ENCODE measurements around the gene BRD8.

DNA sequence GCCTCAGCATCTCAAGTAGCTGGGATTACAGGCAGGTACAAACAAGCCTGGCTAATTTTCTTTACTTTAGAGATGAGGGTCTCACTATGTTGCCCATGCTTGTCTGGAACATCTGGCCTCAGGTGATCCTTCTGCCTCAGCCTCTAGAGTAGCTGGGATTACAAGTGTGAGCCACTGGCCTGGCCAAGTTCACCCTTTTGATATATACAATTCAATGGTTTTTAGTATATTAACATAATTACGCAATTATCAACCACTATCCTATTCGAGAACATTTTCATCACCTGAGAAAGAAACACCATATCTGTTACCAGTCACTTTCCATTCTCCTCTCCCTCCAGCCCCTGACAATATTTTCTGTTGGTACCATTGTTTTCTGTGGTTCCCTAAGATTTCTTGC lies 38.4 kb upstream of the BRD8 start:
- TF ChIP-seq, protein P1, sequence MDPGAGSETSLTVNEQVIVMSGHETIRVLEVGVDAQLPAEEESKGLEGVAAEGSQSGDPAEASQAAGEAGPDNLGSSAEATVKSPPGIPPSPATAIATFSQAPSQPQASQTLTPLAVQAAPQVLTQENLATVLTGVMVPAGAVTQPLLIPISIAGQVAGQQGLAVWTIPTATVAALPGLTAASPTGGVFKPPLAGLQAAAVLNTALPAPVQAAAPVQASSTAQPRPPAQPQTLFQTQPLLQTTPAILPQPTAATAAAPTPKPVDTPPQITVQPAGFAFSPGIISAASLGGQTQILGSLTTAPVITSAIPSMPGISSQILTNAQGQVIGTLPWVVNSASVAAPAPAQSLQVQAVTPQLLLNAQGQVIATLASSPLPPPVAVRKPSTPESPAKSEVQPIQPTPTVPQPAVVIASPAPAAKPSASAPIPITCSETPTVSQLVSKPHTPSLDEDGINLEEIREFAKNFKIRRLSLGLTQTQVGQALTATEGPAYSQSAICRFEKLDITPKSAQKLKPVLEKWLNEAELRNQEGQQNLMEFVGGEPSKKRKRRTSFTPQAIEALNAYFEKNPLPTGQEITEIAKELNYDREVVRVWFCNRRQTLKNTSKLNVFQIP (CRISPR knock-in tag; IDR thresholded peaks at IDR 0.05; ENCODE audit: borderline replicate concordance, low read depth) = no peak
- TF ChIP-seq ARNTL (CRISPR knock-in tag; IDR thresholded peaks at IDR 0.05; ENCODE audit: borderline replicate concordance, low read depth) = no peak
- TF ChIP-seq RARB (CRISPR knock-in tag; IDR thresholded peaks at IDR 0.05) = no peak
